SU-DHL-6 (cell line): Measurements from ENCODE around the gene AREL1.

Source experiments
- H2AFZ ChIP-seq: fragments of 200-600 bp; sonication (generic); 2 replicates; pipeline ENCODE4 v1.6.1; 2014; ENCODE audit warnings: low read depth, mild to moderate bottlenecking, moderate library complexity, mixed read lengths, antibody characterized with exemption, low read length; ENCODE audit not compliant: severe bottlenecking
- H3F3A ChIP-seq: fragments of 200-600 bp; shearing (Covaris generic); 2 replicates; pipeline ENCODE4 v1.6.0; 2016; ENCODE audit warnings: antibody characterized with exemption, mild to moderate bottlenecking; ENCODE audit not compliant: insufficient read depth
- H3K27ac ChIP-seq: fragments of 200-600 bp; sonication (generic); 2 replicates; pipeline ENCODE4 v1.5.1; 2016; ENCODE audit warnings: low read depth, mild to moderate bottlenecking, low read length, moderate library complexity, mixed read lengths
- H3K27me3 ChIP-seq: fragments of 200-600 bp; sonication (generic), shearing (Covaris generic); 2 replicates; pipeline ENCODE4 v1.6.0; 2014; ENCODE audit warnings: mild to moderate bottlenecking, low read length
- H3K36me3 ChIP-seq: fragments of 200-600 bp; sonication (generic); 2 replicates; pipeline ENCODE4 v1.6.1; 2014; ENCODE audit warnings: mild to moderate bottlenecking, low read length, mixed read lengths
- H3K4me2 ChIP-seq: fragments of 300-600, 200-600 bp; shearing (Covaris generic), sonication (generic); 2 replicates; pipeline ENCODE4 v1.6.0; 2014; ENCODE audit warnings: low read length, low read depth, mild to moderate bottlenecking; ENCODE audit not compliant: poor library complexity, severe bottlenecking
- H3K4me3 ChIP-seq: fragments of 200-600 bp; sonication (generic); 2 replicates; pipeline ENCODE4 v1.5.1; 2014; ENCODE audit warnings: antibody characterized with exemption, low read length, mild to moderate bottlenecking, mixed read lengths; ENCODE audit not compliant: insufficient read depth, poor library complexity, severe bottlenecking
- H3K79me2 ChIP-seq: fragments of 200-600 bp; sonication (generic); 2 replicates; pipeline ENCODE4 v1.6.1; 2014; ENCODE audit warnings: mild to moderate bottlenecking, low read length, moderate library complexity; ENCODE audit not compliant: insufficient read depth
- H3K9ac ChIP-seq: fragments of 200-600 bp; sonication (generic); 2 replicates; pipeline ENCODE4 v1.7.0; 2014; ENCODE audit warnings: mild to moderate bottlenecking, low read length
- H3K9me2 ChIP-seq: fragments of 200-600 bp; sonication (generic); replicated peaks from 2 replicates; pipeline ENCODE4 v1.6.1; 2014; ENCODE audit warnings: low read length; ENCODE audit not compliant: insufficient read depth
- H3K9me3 ChIP-seq: fragments of 200-600 bp; sonication (generic); 2 replicates; pipeline ENCODE4 v1.6.1; 2014; ENCODE audit warnings: low read length, mixed read lengths; ENCODE audit not compliant: insufficient read depth
- H4K20me1 ChIP-seq: fragments of 200-600 bp; sonication (generic); 2 replicates; pipeline ENCODE4 v1.6.1; 2014; ENCODE audit warnings: low read depth, mild to moderate bottlenecking, antibody characterized with exemption, low read length, moderate library complexity, mixed read lengths
- CTCF ChIP-seq: fragments of 200-600 bp; sonication (generic); IDR thresholded peaks from one replicate; pipeline ENCODE4 v1.5.1; 2017; ENCODE audit warnings: antibody characterized with exemption, mild to moderate bottlenecking, low read length, moderate library complexity; ENCODE audit not compliant: insufficient read depth, poor library complexity, severe bottlenecking
- EZH2phosphoT487 ChIP-seq: fragments of 200-600 bp; sonication (generic), shearing (Covaris generic); conservative IDR thresholded peaks from 2 replicates; pipeline ENCODE4 v1.6.1; 2018; ENCODE audit warnings: mild to moderate bottlenecking, antibody characterized with exemption, low read length, moderate library complexity, mixed read lengths

AREL1 gene

DNA sequence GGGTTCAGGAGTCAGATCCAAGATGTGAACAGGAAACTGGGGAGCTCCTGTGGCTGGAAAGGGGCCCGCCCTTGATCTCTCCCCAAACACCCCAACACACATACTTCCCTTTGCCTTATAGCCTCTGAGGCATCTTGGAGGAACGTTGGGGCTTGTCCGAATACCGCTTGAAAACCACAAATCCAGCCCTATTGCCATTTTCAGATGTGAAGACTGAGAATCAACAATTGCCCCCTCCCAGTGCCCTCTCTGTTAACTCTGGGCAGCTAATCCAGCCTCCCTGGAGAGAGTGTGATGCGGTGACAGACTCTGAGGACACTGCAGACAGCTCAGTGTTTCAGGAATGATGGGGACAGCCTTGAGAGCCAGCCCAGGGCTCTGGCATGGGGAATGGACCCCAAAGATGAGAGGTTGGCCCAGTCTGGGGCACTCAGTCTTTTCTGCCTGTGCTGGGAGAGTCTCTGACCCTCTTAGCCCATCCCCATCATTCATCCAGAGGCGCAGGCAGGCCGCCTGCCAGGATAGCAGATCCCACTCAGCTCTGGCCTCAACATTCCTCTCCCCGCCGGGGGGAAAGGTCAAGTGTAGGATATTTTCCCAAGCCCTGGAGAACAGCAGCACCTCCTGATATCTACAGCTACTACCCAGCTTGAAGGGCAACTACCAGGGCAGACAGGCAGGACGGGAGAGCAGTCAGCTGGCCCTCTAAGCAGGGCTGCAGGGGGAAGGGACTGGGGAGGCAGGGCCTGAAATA lies 76.3 kb downstream of the AREL1 start:
- Histone ChIP-seq H4K20me1 (no peaks in the 10 kb centered on the region), H3K9me3 (no peaks in the 10 kb centered on the region), H3K9me2 (no peaks in the 10 kb centered on the region), H3K4me2 (no peak overlapping the region), H3K4me3 (no peak overlapping the region), H2AFZ (no peak overlapping the region), H3K79me2 (no peaks in the 10 kb centered on the region), H3F3A (no peaks in the 10 kb centered on the region), H3K27me3 (no peaks in the 10 kb centered on the region), H3K36me3 (no peaks in the 10 kb centered on the region), H3K27ac (no peak overlapping the region), H3K9ac (no peak overlapping the region)
- no peak for TF ChIP-seq EZH2phosphoT487
- no peak for TF ChIP-seq CTCF

DNA sequence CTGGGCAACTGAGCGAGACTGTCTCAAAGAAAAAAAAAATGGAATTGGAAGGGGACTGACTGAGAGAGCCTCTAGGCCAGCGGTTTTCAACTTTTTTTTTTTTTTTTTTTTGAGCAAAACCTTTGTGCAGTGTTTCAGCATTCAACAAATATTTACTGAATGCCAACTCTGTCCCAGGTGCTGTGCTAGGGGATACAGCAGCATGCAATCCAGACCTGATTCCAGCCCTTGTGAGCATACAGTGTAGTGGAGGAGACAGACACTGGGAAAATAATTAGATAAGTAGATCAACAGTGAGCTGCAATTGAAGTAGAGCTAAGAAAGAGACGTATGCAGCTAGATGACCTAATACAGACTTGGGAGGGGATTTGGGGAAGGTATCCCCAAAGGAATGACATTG lies 77.0 kb downstream of the AREL1 start:
- H3K27ac ChIP-seq = no peak overlapping the region
- H2AFZ ChIP-seq = no peak overlapping the region
- H3K4me2 ChIP-seq = no peak overlapping the region
- no peaks in the 10 kb centered on the region for H4K20me1 ChIP-seq
- no peaks in the 10 kb centered on the region for H3K27me3 ChIP-seq
- no peak for TF ChIP-seq EZH2phosphoT487
- TF ChIP-seq CTCF = no peak
- H3K9me3 ChIP-seq = no peaks in the 10 kb centered on the region
- H3K4me3 ChIP-seq = no peak overlapping the region
- H3K9me2 ChIP-seq = no peaks in the 10 kb centered on the region
- no peaks in the 10 kb centered on the region for H3K36me3 ChIP-seq
- no peaks in the 10 kb centered on the region for H3F3A ChIP-seq
- H3K79me2 ChIP-seq = no peaks in the 10 kb centered on the region
- H3K9ac ChIP-seq = no peak overlapping the region

DNA sequence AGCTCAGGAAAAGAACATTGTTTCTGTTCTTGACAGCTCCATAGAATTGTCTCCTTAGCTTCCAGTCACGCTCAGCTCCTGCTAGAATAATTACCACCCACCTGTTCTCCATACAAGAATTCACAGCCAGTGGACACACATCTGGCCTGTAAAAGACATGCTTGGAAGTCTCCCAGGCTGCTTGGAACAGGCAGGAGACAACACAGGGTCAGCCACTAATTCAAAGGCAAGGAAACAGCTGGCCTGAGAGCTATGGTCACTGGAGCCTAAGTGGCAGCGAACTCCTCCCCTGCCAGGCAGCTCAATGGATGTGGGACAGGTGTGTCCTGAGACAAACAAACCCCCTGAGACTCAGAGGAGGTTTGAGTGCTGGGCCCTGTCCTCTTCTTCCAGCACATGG lies 77.9 kb downstream of the AREL1 start:
- TF ChIP-seq CTCF = no peak
- no peak for TF ChIP-seq EZH2phosphoT487
- no peaks in the 10 kb centered on the region for H3K27me3 ChIP-seq

More for the DNA sequence above, 77.9 kb downstream of the AREL1 start:
- no peaks in the 10 kb centered on the region for H3K36me3 ChIP-seq
- no peak overlapping the region for H3K27ac ChIP-seq
- H3K4me3 ChIP-seq = no peak overlapping the region
- no peaks in the 10 kb centered on the region for H3F3A ChIP-seq
- H3K9me2 ChIP-seq = no peaks in the 10 kb centered on the region
- H3K79me2 ChIP-seq = no peaks in the 10 kb centered on the region
- no peaks in the 10 kb centered on the region for H4K20me1 ChIP-seq
- H2AFZ ChIP-seq = no peak overlapping the region
- H3K9me3 ChIP-seq = no peaks in the 10 kb centered on the region
- H3K4me2 ChIP-seq = no peak overlapping the region
- no peak overlapping the region for H3K9ac ChIP-seq
